ENCODE data around the gene TMEM233.

- TF ChIP-seq EZH2 (IDR thresholded peaks at IDR 0.05; ENCODE audit: borderline replicate concordance, low read depth, low read length, severe bottlenecking): no peak
- no peak for TF ChIP-seq CTCF (IDR thresholded peaks at IDR 0.05; ENCODE audit: borderline replicate concordance, extremely low read depth, low read length, poor library complexity, severe bottlenecking)
Observed at GRCh38 chr12:119615518-119616475, 22.2 kb downstream of the TMEM233 start.

Data from DND-41 (cell line).